SU-DHL-6 (cell line): Measurements from ENCODE around the gene CCN2.

ENCODE experiments used
- H2AFZ ChIP-seq: fragments of 200-600 bp; sonication (generic); 2 replicates; pipeline ENCODE4 v1.6.1; 2014; ENCODE audit warnings: low read depth, mild to moderate bottlenecking, moderate library complexity, mixed read lengths, antibody characterized with exemption, low read length; ENCODE audit not compliant: severe bottlenecking
- H3F3A ChIP-seq: fragments of 200-600 bp; shearing (Covaris generic); 2 replicates; pipeline ENCODE4 v1.6.0; 2016; ENCODE audit warnings: antibody characterized with exemption, mild to moderate bottlenecking; ENCODE audit not compliant: insufficient read depth
- H3K27ac ChIP-seq: fragments of 200-600 bp; sonication (generic); 2 replicates; pipeline ENCODE4 v1.5.1; 2016; ENCODE audit warnings: low read depth, mild to moderate bottlenecking, low read length, moderate library complexity, mixed read lengths
- H3K27me3 ChIP-seq: fragments of 200-600 bp; sonication (generic), shearing (Covaris generic); 2 replicates; pipeline ENCODE4 v1.6.0; 2014; ENCODE audit warnings: mild to moderate bottlenecking, low read length
- H3K36me3 ChIP-seq: fragments of 200-600 bp; sonication (generic); 2 replicates; pipeline ENCODE4 v1.6.1; 2014; ENCODE audit warnings: mild to moderate bottlenecking, low read length, mixed read lengths
- H3K4me2 ChIP-seq: fragments of 300-600, 200-600 bp; shearing (Covaris generic), sonication (generic); 2 replicates; pipeline ENCODE4 v1.6.0; 2014; ENCODE audit warnings: low read length, low read depth, mild to moderate bottlenecking; ENCODE audit not compliant: poor library complexity, severe bottlenecking
- H3K4me3 ChIP-seq: fragments of 200-600 bp; sonication (generic); 2 replicates; pipeline ENCODE4 v1.5.1; 2014; ENCODE audit warnings: antibody characterized with exemption, low read length, mild to moderate bottlenecking, mixed read lengths; ENCODE audit not compliant: insufficient read depth, poor library complexity, severe bottlenecking
- H3K79me2 ChIP-seq: fragments of 200-600 bp; sonication (generic); 2 replicates; pipeline ENCODE4 v1.6.1; 2014; ENCODE audit warnings: mild to moderate bottlenecking, low read length, moderate library complexity; ENCODE audit not compliant: insufficient read depth
- H3K9ac ChIP-seq: fragments of 200-600 bp; sonication (generic); 2 replicates; pipeline ENCODE4 v1.7.0; 2014; ENCODE audit warnings: mild to moderate bottlenecking, low read length
- H3K9me2 ChIP-seq: fragments of 200-600 bp; sonication (generic); replicated peaks from 2 replicates; pipeline ENCODE4 v1.6.1; 2014; ENCODE audit warnings: low read length; ENCODE audit not compliant: insufficient read depth
- H3K9me3 ChIP-seq: fragments of 200-600 bp; sonication (generic); 2 replicates; pipeline ENCODE4 v1.6.1; 2014; ENCODE audit warnings: low read length, mixed read lengths; ENCODE audit not compliant: insufficient read depth
- H4K20me1 ChIP-seq: fragments of 200-600 bp; sonication (generic); 2 replicates; pipeline ENCODE4 v1.6.1; 2014; ENCODE audit warnings: low read depth, mild to moderate bottlenecking, antibody characterized with exemption, low read length, moderate library complexity, mixed read lengths
- CTCF ChIP-seq: fragments of 200-600 bp; sonication (generic); IDR thresholded peaks from one replicate; pipeline ENCODE4 v1.5.1; 2017; ENCODE audit warnings: antibody characterized with exemption, mild to moderate bottlenecking, low read length, moderate library complexity; ENCODE audit not compliant: insufficient read depth, poor library complexity, severe bottlenecking
- EZH2phosphoT487 ChIP-seq: fragments of 200-600 bp; sonication (generic), shearing (Covaris generic); conservative IDR thresholded peaks from 2 replicates; pipeline ENCODE4 v1.6.1; 2018; ENCODE audit warnings: mild to moderate bottlenecking, antibody characterized with exemption, low read length, moderate library complexity, mixed read lengths

Gene CCN2

DNA sequence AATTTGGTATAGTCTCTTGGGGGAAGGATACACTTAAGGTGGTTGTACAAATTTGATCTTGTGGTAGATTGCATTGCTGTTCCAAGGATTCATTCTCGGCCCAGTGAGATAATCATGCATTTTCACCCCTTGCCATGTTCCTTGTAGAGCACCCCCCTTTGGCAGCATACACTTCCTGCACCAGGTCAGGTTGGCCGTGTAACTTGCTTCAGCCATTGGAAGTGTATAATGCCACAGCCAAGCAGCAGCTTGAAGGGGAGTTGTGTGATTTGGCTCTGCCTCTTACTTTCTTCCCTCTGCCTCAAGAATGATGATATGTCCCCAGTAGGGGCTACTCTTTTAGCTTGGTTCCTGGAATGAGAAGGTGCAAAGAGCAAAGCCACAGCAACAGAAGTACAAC, 21.9 kb downstream of the CCN2 start:
- no peak overlapping the region for H2AFZ ChIP-seq

DNA sequence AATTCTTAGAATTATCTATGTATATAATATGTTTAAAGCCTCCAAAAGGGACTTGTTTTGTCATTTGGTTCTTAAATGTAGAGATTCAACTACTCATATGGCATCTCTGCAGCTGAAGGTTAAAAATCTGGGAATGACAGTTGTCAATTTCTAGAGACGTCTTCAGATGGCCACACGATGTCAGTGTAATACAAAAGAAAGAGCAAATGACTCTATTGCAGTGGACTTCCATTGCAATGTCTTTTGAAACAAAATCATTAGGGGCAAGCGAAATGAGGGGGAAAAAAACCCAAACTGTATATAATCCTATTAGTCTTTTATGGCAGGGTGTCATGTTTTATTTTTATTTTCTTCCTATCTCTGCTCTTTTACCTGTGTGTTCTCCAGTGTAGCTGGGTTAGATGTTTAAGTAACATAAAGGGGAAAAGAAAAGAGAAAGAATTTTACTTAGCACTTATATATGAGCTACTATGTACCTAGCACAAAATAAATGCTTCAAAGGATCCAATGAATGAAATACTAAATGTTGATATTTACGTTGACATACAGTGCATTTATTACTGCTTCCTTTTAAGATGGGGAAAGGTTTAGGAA, 26.2 kb downstream of the CCN2 start:
- TF ChIP-seq EZH2phosphoT487, result no peak
- peak; percentile 26 for TF ChIP-seq CTCF
- H3K4me3 ChIP-seq, result no peak overlapping the region
- no peaks in the 10 kb centered on the region for H4K20me1 ChIP-seq
- H2AFZ ChIP-seq, result no peak overlapping the region
- H3K27ac ChIP-seq, result no peak overlapping the region
- no peaks in the 10 kb centered on the region for H3K9me2 ChIP-seq
- H3K9ac ChIP-seq, result no peak overlapping the region
- H3K79me2 ChIP-seq, result no peaks in the 10 kb centered on the region
- no peak overlapping the region for H3K4me2 ChIP-seq
- H3K27me3 ChIP-seq, result no peaks in the 10 kb centered on the region
- H3K9me3 ChIP-seq, result peaks cover 4% of the 10 kb centered on the region; the same call in 1 of the 2 replicates
- H3K36me3 ChIP-seq, result no peaks in the 10 kb centered on the region
- H3F3A ChIP-seq, result no peaks in the 10 kb centered on the region

More for the DNA sequence above, 21.9 kb downstream of the CCN2 start:
- TF ChIP-seq EZH2phosphoT487, result no peak
- peak; percentile 24 for TF ChIP-seq CTCF
- H4K20me1 ChIP-seq, result no peaks in the 10 kb centered on the region
- H3K9me2 ChIP-seq, result no peaks in the 10 kb centered on the region
- no peak overlapping the region for H3K27ac ChIP-seq
- no peak overlapping the region for H3K4me3 ChIP-seq
- no peaks in the 10 kb centered on the region for H3K9me3 ChIP-seq
- no peaks in the 10 kb centered on the region for H3K79me2 ChIP-seq
- H3F3A ChIP-seq, result no peaks in the 10 kb centered on the region
- no peaks in the 10 kb centered on the region for H3K36me3 ChIP-seq
- no peaks in the 10 kb centered on the region for H3K27me3 ChIP-seq
- no peak overlapping the region for H3K9ac ChIP-seq
- H3K4me2 ChIP-seq, result no peak overlapping the region

GRCh38 chr6:131923356-131923755, 27.8 kb downstream of the CCN2 start:
- Histone ChIP-seq H4K20me1 (no peaks in the 10 kb centered on the region), H3K27ac (no peak overlapping the region), H3K4me3 (no peak overlapping the region), H3K9me2 (no peaks in the 10 kb centered on the region), H3K36me3 (no peaks in the 10 kb centered on the region), H3F3A (no peaks in the 10 kb centered on the region), H3K79me2 (no peaks in the 10 kb centered on the region), H2AFZ (no peak overlapping the region), H3K4me2 (no peak overlapping the region), H3K9me3 (peaks cover 4% of the 10 kb centered on the region; the same call in 1 of the 2 replicates), H3K27me3 (no peaks in the 10 kb centered on the region), H3K9ac (no peak overlapping the region)
- TF ChIP-seq EZH2phosphoT487 (no peak), CTCF (peak; percentile 70)
